Stimulated activated naive B cell treated with anti-CD40 and anti-IgM and Interleukin-4, amounts not matched to agents 10 μg/mL and 1 μg/mL and 100 μg/mL, for 72 hours (primary cell): Measurements from ENCODE around the gene WDR33.
A peak's percentile ranks its signal among the peaks of the same experiment; 100 is the strongest.

Experiments
- ATAC-seq, 2 donors: fragments of 150-1000 bp; cut with Tn5 transposase; replicated peaks; 2 replicates each; pipeline ENCODE4 v1.10.0; 2021; ENCODE audit warnings: moderate library complexity in 1 of 2
- DNase-seq: peaks from one replicate; pipeline ENCODE4 v3.0.0; 2021
- H3K27ac Mint-ChIP-seq: one replicate; pipeline ENCODE4 v1.8.0; 2022; ENCODE audit warnings: mild to moderate bottlenecking, mixed read lengths
- H3K27me3 Mint-ChIP-seq, 2 donors: one replicate each; pipeline ENCODE4 v1.8.0; 2022; ENCODE audit warnings: mixed read lengths in 2 of 2
- H3K36me3 Mint-ChIP-seq, 2 donors: one replicate each; pipeline ENCODE4 v1.8.0; 2022; ENCODE audit warnings: mixed read lengths in 2 of 2, mild to moderate bottlenecking in 1 of 2
- H3K4me1 Mint-ChIP-seq, 2 donors: one replicate each; pipeline ENCODE4 v1.8.0; 2022; ENCODE audit warnings: mixed read lengths in 2 of 2, mild to moderate bottlenecking in 1 of 2
- H3K4me3 Mint-ChIP-seq, 2 donors: one replicate each; pipeline ENCODE4 v1.8.0; 2022; ENCODE audit warnings: mild to moderate bottlenecking in 2 of 2, mixed read lengths in 2 of 2, moderate library complexity in 1 of 2
- H3K9me3 Mint-ChIP-seq, 2 donors: one replicate each; pipeline ENCODE4 v1.8.0; 2022; ENCODE audit warnings: mixed read lengths in 2 of 2, mild to moderate bottlenecking in 1 of 2

WDR33 gene

DNA sequence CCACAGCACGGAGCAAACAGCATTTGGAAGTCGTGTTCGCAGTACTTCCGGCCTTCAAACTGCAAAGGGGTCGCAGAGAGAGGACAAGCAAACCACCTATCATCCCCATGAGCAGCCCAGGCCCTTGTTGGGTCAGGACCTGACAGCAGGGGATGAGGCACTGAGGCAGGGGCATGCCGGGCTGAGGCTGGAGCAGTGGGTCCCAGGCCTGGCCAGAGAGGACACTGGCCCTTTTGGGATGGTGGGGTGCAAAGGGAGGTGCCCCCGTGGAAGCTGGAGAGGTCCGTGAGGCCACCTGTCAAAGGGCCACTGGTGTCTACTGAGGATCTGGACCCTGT is 156.2 kb downstream of the WDR33 start:
- peaks cover 0 to 6% of the 10 kb centered on the region in 2 donors for H3K27me3 Mint-ChIP-seq
- no peaks in the 10 kb centered on the region for H3K9me3 Mint-ChIP-seq
- peaks cover 41 to 57% of the 10 kb centered on the region in 2 donors for H3K4me1 Mint-ChIP-seq
- no peak overlapping the region for H3K4me3 Mint-ChIP-seq
- no peak overlapping the region for H3K27ac Mint-ChIP-seq
- H3K36me3 Mint-ChIP-seq, result peaks cover 0 to 1% of the 10 kb centered on the region in 2 donors
- no peak for ATAC-seq
- DNase-seq, result no peak

DNA sequence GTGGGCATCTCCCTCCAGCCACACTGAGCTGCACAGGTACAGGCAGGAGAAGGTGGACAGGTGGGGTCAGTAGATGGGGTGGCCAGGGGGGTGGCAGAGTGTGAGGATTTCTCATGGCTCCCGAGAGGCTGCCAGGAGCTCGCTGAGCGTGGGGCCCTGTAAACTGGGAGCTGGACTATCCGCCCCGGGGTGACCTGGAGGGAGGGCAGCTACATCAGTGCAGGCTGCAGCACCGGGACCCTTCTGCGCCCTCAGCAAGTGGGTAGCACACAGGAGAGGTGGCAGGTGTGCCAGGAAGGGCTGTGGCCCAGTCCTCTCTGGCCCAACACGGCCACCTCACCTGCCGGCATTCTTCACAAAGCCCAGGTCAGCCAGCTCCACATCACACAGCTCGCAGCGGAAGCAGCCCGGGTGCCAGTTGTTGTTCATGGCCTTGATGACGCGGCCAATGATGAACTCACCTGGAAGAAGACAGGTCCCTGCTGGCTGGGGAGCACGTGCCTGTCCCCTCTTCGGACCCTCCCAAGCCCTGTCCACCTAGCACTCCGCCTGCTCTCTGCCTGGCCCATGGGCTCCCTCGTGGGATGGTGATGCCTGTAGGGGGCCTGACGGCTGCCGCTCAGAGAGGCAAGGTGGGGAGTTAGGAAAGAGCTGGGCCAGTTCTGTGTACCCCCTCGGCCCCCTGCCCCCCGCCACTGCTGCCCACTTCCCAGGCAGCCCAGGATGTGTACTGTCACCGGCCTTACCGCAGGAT is 156.7 kb downstream of the WDR33 start:
- no peak overlapping the region for H3K27ac Mint-ChIP-seq
- ATAC-seq, result no peak
- peaks cover 0 to 6% of the 10 kb centered on the region in 2 donors for H3K27me3 Mint-ChIP-seq
- DNase-seq, result no peak
- H3K36me3 Mint-ChIP-seq, result peaks cover 0 to 1% of the 10 kb centered on the region in 2 donors
- peaks cover 43 to 57% of the 10 kb centered on the region in 2 donors for H3K4me1 Mint-ChIP-seq
- H3K9me3 Mint-ChIP-seq, result no peaks in the 10 kb centered on the region
- no peak overlapping the region for H3K4me3 Mint-ChIP-seq

DNA sequence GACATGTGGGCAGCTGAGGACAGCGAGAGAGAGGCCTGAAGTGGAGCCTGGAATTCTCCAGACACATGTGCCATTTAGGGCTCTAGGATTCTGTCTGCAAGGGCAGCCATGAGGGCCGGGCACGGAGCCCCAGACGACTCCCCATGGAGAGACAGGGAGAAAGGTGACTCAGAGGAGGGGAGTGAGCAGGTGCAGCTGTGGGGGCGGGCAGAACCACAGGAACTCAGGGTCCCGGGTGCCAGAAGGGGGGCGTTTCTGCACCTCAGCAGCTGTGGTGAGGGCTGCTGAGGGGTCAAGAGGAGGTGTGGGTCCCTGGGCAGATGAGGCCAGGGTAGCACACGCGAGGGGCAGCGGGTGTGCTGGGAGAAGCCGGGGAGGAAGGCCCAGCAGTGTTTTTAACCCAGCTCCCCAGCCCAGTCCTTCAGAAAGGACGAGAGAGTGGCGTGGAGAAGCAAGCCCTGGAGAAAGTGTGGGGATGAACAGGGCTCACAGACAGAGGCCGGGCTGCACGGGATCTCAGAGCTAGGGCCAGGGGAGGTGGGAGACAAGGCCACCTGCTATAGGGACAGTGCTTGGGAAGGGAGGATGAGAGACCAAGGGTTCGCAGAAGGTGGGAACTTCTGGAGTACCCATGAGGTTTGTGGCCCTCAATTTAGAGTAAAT is 157.4 kb downstream of the WDR33 start:
- Mint-ChIP-seq H3K36me3 (peaks cover 0 to 1% of the 10 kb centered on the region in 2 donors), H3K9me3 (no peaks in the 10 kb centered on the region), H3K27me3 (peaks cover 0 to 6% of the 10 kb centered on the region in 2 donors), H3K4me1 (peaks cover 45 to 57% of the 10 kb centered on the region in 2 donors), H3K27ac (no peak overlapping the region), H3K4me3 (no peak overlapping the region)
- DNase-seq, result no peak
- no peak for ATAC-seq

DNA sequence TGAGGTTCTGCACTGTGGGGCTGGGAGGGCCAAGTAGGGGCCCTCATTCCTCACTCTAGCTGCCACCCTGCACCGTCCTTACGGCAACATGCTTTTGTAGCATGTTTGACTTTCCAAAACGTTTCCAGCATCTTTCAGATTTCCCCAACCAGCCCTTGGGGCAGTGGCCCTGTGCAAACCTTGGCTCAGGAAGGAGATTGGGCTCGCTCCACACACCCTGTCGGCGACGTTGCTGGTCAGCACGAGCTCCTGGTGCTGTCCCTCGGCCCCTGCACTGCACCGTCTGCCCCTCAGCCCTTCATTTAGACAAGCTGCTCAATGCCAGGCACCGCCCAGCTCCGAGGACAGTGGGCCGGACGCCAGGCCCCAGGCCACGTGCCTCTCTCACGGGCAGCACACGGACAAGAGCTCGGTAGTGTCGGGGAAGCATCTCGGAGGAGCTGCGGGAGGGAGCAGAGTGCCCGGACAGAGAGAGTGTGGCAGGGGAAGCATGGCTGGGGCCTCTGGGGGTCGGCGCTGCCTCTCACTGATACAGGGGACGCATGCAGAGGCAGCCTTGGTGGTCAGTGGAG is 158.1 kb downstream of the WDR33 start:
- H3K27ac Mint-ChIP-seq, result peak overlapping the region; percentile 38
- H3K36me3 Mint-ChIP-seq, result peaks cover 0 to 1% of the 10 kb centered on the region in 2 donors

DNA sequence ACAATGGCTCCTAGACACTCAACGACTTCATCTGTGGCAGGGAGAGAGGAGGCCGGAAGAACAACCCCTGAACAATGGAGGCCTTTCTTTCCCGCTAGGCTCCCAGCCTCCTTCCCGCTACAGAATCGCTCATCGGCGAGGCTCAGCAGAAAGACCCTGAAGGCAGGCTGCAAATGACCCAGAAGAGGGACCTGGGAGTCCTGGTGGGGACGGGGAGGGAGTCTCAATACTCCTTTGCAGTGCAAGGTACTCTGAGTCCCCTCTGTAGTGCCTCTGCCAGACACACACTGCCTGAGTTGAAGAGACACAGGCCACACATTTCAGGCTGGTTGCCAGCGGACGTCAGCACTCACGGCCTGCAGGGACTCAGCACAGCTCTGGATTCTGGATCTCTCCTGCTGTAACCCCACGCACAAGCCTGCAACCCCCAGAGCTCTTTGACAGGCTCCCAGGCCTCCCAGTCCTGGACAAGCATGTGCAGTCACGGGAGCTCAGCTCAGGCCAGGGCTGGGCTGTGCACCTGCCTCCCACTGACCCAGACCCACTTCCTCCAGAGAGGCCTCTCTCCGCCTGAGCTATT is 158.9 kb downstream of the WDR33 start:
- Mint-ChIP-seq H3K9me3 (no peaks in the 10 kb centered on the region), H3K27me3 (peaks cover 0 to 6% of the 10 kb centered on the region in 2 donors), H3K36me3 (peaks cover 0 to 1% of the 10 kb centered on the region in 2 donors), H3K27ac (peak overlapping the region; percentile 43), H3K4me1 (peaks cover 57 to 69% of the 10 kb centered on the region in 2 donors), H3K4me3 (no peak overlapping the region)
- DNase-seq, result no peak
- peak; percentile 53 to 54 for ATAC-seq

More for the DNA sequence above, 158.1 kb downstream of the WDR33 start:
- Mint-ChIP-seq H3K4me1 (peaks cover 50 to 63% of the 10 kb centered on the region in 2 donors), H3K4me3 (no peak overlapping the region), H3K27me3 (peaks cover 0 to 6% of the 10 kb centered on the region in 2 donors), H3K9me3 (no peaks in the 10 kb centered on the region)
- DNase-seq (no peak), ATAC-seq (no peak)

DNA sequence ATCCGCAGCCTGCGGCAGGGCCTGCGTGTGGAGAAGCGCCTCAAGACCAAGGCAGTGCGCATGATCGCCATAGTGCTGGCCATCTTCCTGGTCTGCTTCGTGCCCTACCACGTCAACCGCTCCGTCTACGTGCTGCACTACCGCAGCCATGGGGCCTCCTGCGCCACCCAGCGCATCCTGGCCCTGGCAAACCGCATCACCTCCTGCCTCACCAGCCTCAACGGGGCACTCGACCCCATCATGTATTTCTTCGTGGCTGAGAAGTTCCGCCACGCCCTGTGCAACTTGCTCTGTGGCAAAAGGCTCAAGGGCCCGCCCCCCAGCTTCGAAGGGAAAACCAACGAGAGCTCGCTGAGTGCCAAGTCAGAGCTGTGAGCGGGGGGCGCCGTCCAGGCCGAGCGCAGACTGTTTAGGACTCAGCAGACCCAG is 159.6 kb downstream of the WDR33 start:
- peaks cover 0 to 6% of the 10 kb centered on the region in 2 donors for H3K27me3 Mint-ChIP-seq
- H3K9me3 Mint-ChIP-seq, result no peaks in the 10 kb centered on the region
- no peak overlapping the region for H3K4me3 Mint-ChIP-seq
- H3K4me1 Mint-ChIP-seq, result peaks cover 58 to 72% of the 10 kb centered on the region in 2 donors
- no peak for ATAC-seq
- DNase-seq, result no peak
- H3K36me3 Mint-ChIP-seq, result peaks cover 0 to 1% of the 10 kb centered on the region in 2 donors
- H3K27ac Mint-ChIP-seq, result no peak overlapping the region
